Duodenal mucosa (tissue), 2 donors: Measurements from ENCODE around the gene GRK1.

Experiments used
- H3K27ac ChIP-seq: one replicate; pipeline ENCODE4 v1.7.0; 2013; ENCODE audit warnings: low read depth, low read length
- H3K27me3 ChIP-seq, 2 donors: one replicate each; pipeline ENCODE4 v1.7.0; 2013; ENCODE audit warnings: low read length in 2 of 2, control low read depth in 1 of 2; ENCODE audit not compliant: insufficient read depth in 2 of 2, control insufficient read depth in 1 of 2
- H3K36me3 ChIP-seq, 2 donors: one replicate each; pipeline ENCODE4 v1.7.0; 2013; ENCODE audit warnings: low read length in 2 of 2, control low read depth in 1 of 2; ENCODE audit not compliant: insufficient read depth in 2 of 2, control insufficient read depth in 1 of 2
- H3K4me1 ChIP-seq, 2 donors: one replicate each; pipeline ENCODE4 v1.7.0; 2013; ENCODE audit warnings: low read length in 2 of 2, control low read depth in 1 of 2; ENCODE audit not compliant: insufficient read depth in 2 of 2, control insufficient read depth in 1 of 2
- H3K4me3 ChIP-seq, 2 donors: one replicate each; pipeline ENCODE4 v1.7.0; 2013; ENCODE audit warnings: low read length in 2 of 2, low read depth in 1 of 2
- H3K9ac ChIP-seq, 2 donors: one replicate each; pipeline ENCODE4 v1.7.0; 2013; ENCODE audit warnings: low read length in 2 of 2, low read depth in 1 of 2
- H3K9me3 ChIP-seq, 2 donors: one replicate each; pipeline ENCODE4 v1.7.0; 2013; ENCODE audit warnings: low read length in 2 of 2, control low read depth in 1 of 2; ENCODE audit not compliant: control insufficient read depth in 1 of 2

GRK1 gene

GRCh38 chr13:113767366-113767765, 100.3 kb downstream of the GRK1 start:
- Histone ChIP-seq H3K9ac (no peak overlapping the region), H3K4me3 (no peak overlapping the region), H3K27ac (no peak overlapping the region), H3K4me1 (no peaks in the 10 kb centered on the region), H3K27me3 (no peaks in the 10 kb centered on the region), H3K36me3 (no peaks in the 10 kb centered on the region), H3K9me3 (no peaks in the 10 kb centered on the region)

GRCh38 chr13:113768018-113768905, 101.2 kb downstream of the GRK1 start:
- no peaks in the 10 kb centered on the region for H3K27me3 ChIP-seq
- no peaks in the 10 kb centered on the region for H3K9me3 ChIP-seq
- no peaks in the 10 kb centered on the region for H3K4me1 ChIP-seq
- H3K27ac ChIP-seq = no peak overlapping the region
- H3K9ac ChIP-seq = no peak overlapping the region
- no peak overlapping the region for H3K4me3 ChIP-seq
- no peaks in the 10 kb centered on the region for H3K36me3 ChIP-seq

GRCh38 chr13:113769106-113769505, 102.1 kb downstream of the GRK1 start:
- Histone ChIP-seq H3K4me1 (no peaks in the 10 kb centered on the region), H3K4me3 (no peak overlapping the region), H3K9me3 (no peaks in the 10 kb centered on the region), H3K9ac (no peak overlapping the region), H3K27ac (no peak overlapping the region), H3K27me3 (no peaks in the 10 kb centered on the region), H3K36me3 (no peaks in the 10 kb centered on the region)

GRCh38 chr13:113769881-113770280, 102.9 kb downstream of the GRK1 start:
- H3K9me3 ChIP-seq = no peaks in the 10 kb centered on the region
- no peak overlapping the region for H3K27ac ChIP-seq
- peaks cover 0 to 2% of the 10 kb centered on the region in 2 donors for H3K27me3 ChIP-seq
- H3K4me1 ChIP-seq = no peaks in the 10 kb centered on the region
- H3K9ac ChIP-seq = no peak overlapping the region
- H3K36me3 ChIP-seq = no peaks in the 10 kb centered on the region
- no peak overlapping the region for H3K4me3 ChIP-seq

GRCh38 chr13:113770441-113770840, 103.4 kb downstream of the GRK1 start:
- H3K9ac ChIP-seq = no peak overlapping the region
- H3K27me3 ChIP-seq = peaks cover 0 to 4% of the 10 kb centered on the region in 2 donors
- H3K9me3 ChIP-seq = no peaks in the 10 kb centered on the region
- no peak overlapping the region for H3K4me3 ChIP-seq
- H3K27ac ChIP-seq = no peak overlapping the region
- H3K36me3 ChIP-seq = no peaks in the 10 kb centered on the region
- H3K4me1 ChIP-seq = no peaks in the 10 kb centered on the region

GRCh38 chr13:113770937-113771336, 103.9 kb downstream of the GRK1 start:
- Histone ChIP-seq H3K9ac (no peak overlapping the region), H3K36me3 (no peaks in the 10 kb centered on the region), H3K27me3 (peaks cover 0 to 4% of the 10 kb centered on the region in 2 donors), H3K9me3 (no peaks in the 10 kb centered on the region), H3K27ac (no peak overlapping the region), H3K4me3 (no peak overlapping the region), H3K4me1 (no peaks in the 10 kb centered on the region)

- Histone ChIP-seq H3K36me3 (no peaks in the 10 kb centered on the region), H3K9me3 (no peaks in the 10 kb centered on the region), H3K4me3 (no peak overlapping the region), H3K9ac (no peak overlapping the region), H3K4me1 (no peaks in the 10 kb centered on the region), H3K27ac (no peak overlapping the region), H3K27me3 (peaks cover 0 to 4% of the 10 kb centered on the region in 2 donors)
Measured at GRCh38 chr13:113771709-113772331, 104.8 kb downstream of the GRK1 start.

- H3K4me1 ChIP-seq = no peaks in the 10 kb centered on the region
- H3K27me3 ChIP-seq = peaks cover 4 to 14% of the 10 kb centered on the region in 2 donors
- H3K9ac ChIP-seq = no peak overlapping the region
- H3K27ac ChIP-seq = no peak overlapping the region
- no peak overlapping the region for H3K4me3 ChIP-seq
- H3K9me3 ChIP-seq = no peaks in the 10 kb centered on the region
- H3K36me3 ChIP-seq = no peaks in the 10 kb centered on the region
Measured at GRCh38 chr13:113774177-113775107, 107.4 kb downstream of the GRK1 start.

GRCh38 chr13:113775451-113776145, 108.6 kb downstream of the GRK1 start:
- H3K36me3 ChIP-seq = no peaks in the 10 kb centered on the region
- no peaks in the 10 kb centered on the region for H3K4me1 ChIP-seq
- H3K4me3 ChIP-seq = no peak overlapping the region
- H3K9ac ChIP-seq = no peak overlapping the region
- H3K27ac ChIP-seq = no peak overlapping the region
- no peaks in the 10 kb centered on the region for H3K9me3 ChIP-seq
- peaks cover 4 to 14% of the 10 kb centered on the region in 2 donors for H3K27me3 ChIP-seq
